HuH-7 (cell line): ENCODE measurements around the gene TRIM63.
"Not testable (repeated sequence)": the region's sequence is repeated elsewhere in the genome, so short reads cannot be mapped to it uniquely, and the experiment has no call there.

Experiments
- DNase-seq: peaks from one replicate; pipeline ENCODE4 v3.0.0; 2011; ENCODE audit warnings: low spot score

TRIM63 gene

DNA sequence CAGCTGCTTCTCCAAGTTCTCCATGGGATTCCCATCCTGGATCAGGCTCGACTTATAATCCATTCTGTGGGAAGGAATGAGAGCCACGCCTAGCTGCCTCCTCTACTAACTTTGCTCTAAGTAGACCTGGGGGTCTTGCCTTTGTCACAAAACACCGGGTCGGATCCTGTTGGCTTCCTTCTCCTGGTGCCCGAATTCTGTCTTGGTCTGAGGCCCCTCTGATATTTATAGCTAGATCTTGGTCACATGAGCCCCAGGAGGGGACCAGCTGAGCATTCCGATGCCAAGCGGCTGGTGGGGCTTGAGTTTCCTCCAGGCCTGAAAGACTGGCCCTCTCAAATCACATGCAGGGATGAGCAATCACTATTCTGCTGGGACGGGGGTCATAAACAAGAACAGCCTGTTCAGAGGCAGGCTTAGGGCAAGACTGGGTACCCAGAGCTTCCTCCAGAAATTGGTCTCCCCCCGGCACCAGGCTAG lies at the start of gene TRIM63:
TRIM63 (minus strand) TSS at position 199 of the 480 bp plus-strand sequence; CDS start at position 63, 136 bp downstream.
- no peak for DNase-seq

- no peak for DNase-seq
Measured at GRCh38 chr1:26114165-26114927, 46.9 kb upstream of the TRIM63 start.

GRCh38 chr1:26112407-26112775 lies 45.0 kb upstream of the TRIM63 start:
- no peak for DNase-seq

GRCh38 chr1:26111530-26112406 lies 44.3 kb upstream of the TRIM63 start, which contains the start of gene PDIK1L:
TSS of gene PDIK1L (plus strand) at chr1:26111824. CDS start at chr1:26114309, 2,485 bp downstream.
- DNase-seq: peak; percentile 83

DNA sequence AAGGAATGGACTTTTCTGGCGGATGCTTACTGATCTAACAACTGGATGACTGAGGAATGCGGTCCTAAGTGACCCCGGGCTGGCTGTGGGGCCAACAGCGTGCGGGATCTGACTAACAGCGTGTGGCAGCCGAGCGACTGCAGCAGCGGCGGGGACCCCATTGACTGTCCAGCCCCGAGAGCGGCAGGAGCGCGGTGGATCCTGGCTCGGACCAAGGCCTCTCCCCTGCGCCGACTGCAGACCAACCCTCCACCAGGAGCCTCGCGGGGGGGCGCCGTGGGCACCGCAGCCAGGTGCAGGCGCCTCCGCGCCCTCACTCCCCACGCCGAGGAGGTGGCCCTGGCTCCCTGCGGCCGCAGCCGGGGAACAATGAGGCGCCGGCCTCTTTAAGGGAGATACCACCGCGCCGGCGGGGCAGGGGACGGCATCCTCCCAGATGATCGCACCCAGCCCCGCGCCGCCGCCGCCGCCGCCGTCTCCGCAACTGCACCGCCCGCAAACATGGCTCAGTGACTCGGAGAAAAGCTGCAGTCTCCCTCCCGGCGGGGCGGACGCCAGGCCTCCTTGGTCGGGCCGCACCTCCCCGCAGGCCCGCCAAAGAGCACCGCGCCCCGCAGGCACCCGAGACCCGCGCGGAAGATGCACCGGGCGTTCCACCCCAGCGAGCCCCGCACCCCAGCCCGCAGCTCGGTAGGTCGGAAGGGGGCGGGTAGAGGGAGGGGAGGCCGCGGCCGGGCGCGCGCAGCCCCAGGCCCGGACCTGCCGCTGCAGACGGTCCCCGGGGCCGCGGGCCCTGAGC lies 43.5 kb upstream of the TRIM63 start:
- peak; percentile 80 for DNase-seq

DNA sequence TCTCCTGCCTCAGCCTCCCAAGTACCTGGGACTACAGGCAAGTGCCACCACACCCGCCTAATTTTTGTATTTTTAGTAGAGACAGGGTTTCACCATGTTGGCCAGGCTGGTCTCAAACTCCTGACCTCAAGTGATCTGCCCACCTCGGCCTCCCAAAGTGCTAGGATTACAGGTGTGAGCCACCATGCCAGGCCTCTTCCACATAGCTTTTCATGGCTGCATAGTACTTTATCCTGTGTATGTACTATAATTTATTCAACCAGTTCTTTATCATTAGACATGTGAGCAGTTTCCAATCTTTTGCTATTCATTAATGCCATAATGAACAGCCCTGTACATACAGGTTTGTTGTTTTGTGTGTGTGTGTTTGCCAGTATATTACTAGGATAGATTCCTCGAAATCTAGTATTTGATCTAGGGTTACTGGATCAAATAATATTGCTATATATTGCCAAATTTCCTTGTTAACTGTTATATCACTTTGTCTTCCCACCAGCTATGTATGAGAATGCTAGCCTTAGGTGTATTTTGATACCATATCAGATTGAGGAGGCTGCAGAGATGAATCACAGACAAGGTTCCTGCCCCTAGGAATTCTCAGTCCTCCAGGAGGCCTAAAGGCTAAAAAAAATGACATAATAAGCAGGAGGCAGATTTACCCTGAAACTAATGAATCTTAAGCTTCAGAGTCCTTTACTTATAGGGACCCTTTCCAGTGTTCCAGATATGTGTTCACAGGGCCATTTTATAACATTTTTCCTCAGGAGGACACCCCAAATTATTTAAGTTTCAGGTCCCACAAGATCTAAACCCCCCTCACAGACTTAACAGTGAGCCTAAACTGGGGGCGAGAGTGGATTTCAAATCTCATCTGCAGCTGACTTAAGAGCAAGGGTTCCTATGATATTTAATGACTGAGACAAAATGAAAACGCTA lies 42.1 kb upstream of the TRIM63 start:
- DNase-seq: no peak

GRCh38 chr1:26105226-26105548 lies 37.8 kb upstream of the TRIM63 start:
- DNase-seq: not testable (repeated sequence)

DNA sequence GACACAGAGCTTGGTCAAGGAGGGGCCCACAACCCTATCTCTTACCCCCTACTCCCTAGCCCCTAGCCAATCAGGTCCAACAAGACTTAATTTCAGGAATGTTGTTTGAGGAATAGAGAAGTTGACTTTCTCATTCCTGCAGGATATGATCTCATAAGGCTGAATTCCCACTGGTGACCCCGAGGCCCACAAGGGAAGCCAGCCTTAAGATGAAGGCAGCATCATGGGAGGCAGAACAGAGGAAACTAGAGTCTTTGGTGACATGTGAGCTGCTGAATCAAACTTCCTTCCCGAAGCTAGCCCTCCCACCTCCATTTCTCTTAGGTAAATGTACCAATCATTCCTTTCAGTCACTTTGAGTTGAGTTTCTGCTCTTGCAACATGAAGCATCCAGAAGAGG lies 35.1 kb upstream of the TRIM63 start:
- DNase-seq: no peak

- no peak for DNase-seq
Measured at GRCh38 chr1:26102119-26102518, 34.7 kb upstream of the TRIM63 start.

DNA sequence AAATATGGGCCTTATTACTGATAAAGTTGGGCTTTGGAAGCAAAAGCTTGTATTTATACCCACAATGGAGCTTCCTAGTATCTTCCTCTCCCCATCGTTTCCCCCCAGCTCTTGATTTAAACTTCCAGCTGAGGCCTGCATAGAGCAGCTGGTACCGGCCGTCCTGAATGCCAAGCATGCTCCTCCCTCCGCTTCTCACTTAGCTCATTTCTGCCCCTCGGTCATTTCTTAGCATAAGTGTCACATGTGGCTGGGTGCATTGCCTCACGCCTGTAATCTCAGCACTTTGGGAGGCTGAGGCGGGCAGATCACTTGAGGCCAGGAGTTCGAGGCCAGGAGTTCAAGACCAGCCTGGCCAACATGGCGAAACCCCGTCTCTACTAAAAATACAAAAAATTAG lies 32.8 kb upstream of the TRIM63 start:
- DNase-seq: not testable (repeated sequence)

DNA sequence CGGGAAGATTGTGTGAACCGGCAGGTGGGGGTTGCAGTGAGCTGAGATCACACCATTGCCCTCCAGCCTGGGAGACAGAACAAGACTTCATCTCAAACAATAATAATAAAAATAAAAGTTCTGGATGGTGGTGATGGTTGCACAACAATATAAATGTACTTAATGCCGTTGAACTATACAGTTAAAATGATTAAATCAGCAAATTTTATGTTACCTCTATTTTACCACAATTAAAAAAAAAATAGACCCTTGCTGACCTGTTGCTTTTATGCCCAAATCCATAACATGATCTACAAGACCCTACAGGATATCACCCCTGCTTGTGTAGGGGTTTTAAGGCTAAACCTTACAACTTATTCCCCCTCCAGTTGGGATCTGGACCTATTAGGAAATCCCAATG lies 32.4 kb upstream of the TRIM63 start:
- DNase-seq: no peak

- no peak for DNase-seq
Measured at GRCh38 chr1:26098602-26099001, 31.2 kb upstream of the TRIM63 start.

DNA sequence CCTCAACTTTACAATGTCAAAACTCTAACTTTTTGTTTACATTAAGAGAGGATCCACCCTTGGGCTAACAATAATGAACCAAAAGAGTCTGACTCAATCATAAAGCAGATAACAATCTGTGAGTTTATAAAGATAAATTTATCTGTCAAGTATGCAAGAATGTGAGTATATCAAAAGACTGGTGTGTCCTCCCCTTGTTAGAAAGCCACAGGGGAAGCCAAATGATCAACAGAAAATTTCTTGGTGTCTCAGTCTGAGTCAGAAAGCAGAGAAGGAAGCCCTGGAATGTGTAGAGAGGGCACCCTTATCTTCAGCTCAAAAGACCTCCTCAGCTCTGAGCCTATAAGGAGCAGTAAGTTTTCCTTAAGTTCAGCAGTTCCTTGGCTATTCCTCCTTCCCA lies 30.3 kb upstream of the TRIM63 start:
- no peak for DNase-seq

DNA sequence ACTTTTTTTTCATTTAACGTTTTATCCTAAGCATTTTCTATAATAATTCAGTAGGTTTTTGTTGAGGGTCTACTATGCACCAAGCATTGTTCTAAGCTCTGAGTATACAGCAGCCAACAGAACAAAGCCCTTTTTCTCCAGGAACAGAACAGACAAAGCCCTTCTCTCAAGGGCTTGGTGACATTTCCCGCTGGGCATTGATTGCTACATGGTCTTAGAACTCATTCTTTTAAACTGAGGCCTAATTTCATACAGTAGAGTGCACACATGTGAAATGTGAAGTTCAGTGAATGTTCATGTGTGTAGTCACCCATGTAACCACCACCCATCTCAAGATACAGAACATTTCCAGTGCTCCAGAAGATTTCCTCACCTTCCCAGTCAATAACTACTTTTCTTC lies 29.0 kb upstream of the TRIM63 start:
- no peak for DNase-seq

- no peak for DNase-seq
Measured at GRCh38 chr1:26094677-26095383, 27.4 kb upstream of the TRIM63 start.

DNA sequence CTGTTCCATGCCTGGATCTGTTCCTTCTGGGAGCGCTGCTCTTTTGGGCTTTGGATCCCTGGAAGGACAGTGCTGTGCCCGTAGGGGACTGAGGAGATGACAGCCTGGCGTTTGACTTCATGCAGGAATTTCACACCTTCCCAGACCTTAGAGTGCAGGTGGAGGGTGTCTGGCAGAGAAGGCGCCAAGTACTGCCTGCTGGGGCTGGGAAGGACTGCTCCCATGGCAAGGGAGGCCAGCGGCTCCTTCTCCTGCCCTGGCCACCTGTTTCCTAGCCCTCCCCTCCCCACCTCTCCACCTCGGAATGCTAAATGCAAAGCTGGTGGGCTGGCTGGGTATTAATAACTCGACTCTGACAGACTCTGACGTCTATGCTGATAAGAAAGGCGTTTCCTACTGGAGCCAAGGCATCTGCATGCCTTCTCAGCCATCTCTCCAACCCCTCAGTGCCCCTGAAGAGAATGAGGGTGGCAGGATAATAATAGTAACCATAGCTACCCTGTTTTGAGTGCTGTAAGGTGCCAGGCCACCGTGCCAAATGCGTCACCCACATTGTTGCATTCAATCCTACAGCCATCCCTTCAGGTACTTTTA lies 26.7 kb upstream of the TRIM63 start:
- DNase-seq: no peak

DNA sequence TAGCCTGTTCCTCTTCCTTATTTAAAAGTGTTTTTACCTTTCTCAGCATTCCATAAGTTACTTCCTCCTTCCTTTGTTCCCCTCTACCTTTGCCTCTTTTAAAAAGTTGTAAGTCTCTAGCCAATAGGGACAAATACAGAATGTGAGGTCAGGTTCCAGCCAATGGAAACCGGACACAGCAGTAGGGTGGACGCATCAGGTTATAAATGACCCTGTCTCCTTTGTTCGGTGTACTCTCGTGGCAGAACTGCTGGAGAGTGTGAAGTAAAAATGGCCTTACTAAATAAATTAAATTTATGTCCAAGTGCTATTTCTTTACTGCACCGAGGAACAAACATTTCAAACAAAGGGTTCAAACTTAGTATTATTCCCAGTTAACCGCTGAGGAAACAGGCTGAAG lies 26.1 kb upstream of the TRIM63 start:
- DNase-seq: not testable (repeated sequence)

DNA sequence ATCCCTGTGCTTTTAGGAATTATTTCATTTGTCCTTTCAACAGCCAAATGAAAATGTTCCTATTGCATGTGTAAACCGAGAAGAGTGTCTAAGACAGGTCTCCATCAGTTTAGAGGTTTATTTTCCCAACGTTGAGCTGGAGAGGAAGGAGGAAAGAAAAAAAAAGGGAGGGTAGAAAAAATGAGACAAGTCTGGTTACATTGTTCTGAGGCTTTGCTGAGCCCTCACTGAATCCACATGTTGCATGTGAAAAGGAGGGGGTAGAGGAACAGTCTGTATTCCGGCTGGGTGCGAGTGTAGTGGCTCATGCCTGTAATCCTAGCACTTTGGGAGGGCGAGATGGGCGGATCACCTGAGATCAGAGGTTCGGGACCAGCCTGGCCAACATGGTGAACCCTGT lies 25.0 kb upstream of the TRIM63 start:
- DNase-seq: no peak

DNA sequence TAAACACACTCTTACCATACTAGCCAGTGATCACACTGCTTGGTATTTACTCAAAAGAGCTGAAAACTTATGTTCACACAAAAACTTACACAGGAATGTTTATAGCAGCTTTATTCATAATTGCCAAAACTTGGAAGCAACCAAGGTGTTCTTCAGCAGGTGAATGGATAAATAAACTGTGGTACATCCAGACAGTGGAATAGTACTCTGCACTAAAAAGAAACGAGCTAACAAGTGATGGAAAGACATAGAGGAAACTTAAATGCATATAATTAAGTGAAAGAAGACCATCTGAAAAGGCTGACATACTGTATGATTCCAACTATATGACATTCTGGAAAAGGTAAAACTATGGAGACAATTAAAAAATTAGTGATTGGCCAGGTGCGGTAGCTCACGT lies 23.5 kb upstream of the TRIM63 start:
- DNase-seq: no peak

DNA sequence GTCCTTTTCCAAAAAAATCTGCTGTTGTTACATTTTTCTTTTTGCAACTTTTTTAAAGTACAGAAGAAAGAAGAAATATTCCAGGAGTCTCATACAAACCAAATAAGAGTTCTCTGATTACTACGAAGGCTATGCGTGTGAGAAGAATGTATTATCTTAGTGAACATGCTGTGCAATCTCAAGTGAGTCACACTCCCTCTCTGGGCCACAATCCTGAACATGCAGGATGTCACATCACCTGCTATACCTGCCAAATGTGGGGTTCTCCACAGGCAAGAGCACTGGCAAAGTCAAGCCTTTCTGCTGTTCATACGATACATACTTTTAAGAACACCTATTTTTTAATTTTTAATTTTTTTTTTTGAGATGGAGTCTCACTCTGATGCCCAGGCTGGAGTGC lies 21.7 kb upstream of the TRIM63 start:
- DNase-seq: no peak
